Esophagus muscularis mucosa (tissue), 4 donors: ENCODE results near the gene KLHL12. TPM values are rescaled to one million over a fixed set of nuclear protein-coding genes. Genes with fewer than 3 reads are reported as not detected.

Experiments used
- DNase-seq: peaks from one replicate; pipeline ENCODE4 v3.0.0-alpha.2; 2017; ENCODE audit errors: extremely low spot score
- H3K27ac ChIP-seq, 4 donors: fragments of 200-600 bp; sonication (generic); replicated peaks in 1 of 4; 1 replicate in 3 of 4; 2 replicates in 1 of 4; pipeline ENCODE4 v1.5.1; 2016 to 2019; ENCODE audit warnings: mild to moderate bottlenecking in 1 of 4
- H3K27me3 ChIP-seq, 4 donors: fragments of 200-600 bp; sonication (generic); one replicate each; pipeline versions ENCODE4 v1.5.1 to v1.6.0; 2016 to 2019
- H3K36me3 ChIP-seq, 4 donors: fragments of 200-600 bp; sonication (generic); one replicate each; pipeline ENCODE4 v1.5.1; 2016 to 2019
- H3K4me1 ChIP-seq, 4 donors: fragments of 200-600 bp; sonication (generic); one replicate each; pipeline ENCODE4 v1.5.1; 2016 to 2019
- H3K4me3 ChIP-seq, 4 donors: fragments of 200-600 bp; sonication (generic); 1 replicate in 2 of 4; 2 replicates in 2 of 4; pipeline ENCODE4 v1.5.1; 2016 to 2019; ENCODE audit warnings: mild to moderate bottlenecking in 4 of 4, moderate library complexity in 1 of 4
- H3K9me3 ChIP-seq, 4 donors: fragments of 200-600 bp; sonication (generic); 1 replicate in 3 of 4; 2 replicates in 1 of 4; pipeline ENCODE4 v1.5.1; 2016 to 2019
- CTCF ChIP-seq, 3 experiments: fragments of 200-600 bp in 2 of 3; fragments of 450-650 bp in 1 of 3; sonication (generic) in 2 of 3; IDR thresholded peaks; one replicate each; pipeline ENCODE4 v1.5.1; 2017 to 2019; ENCODE audit warnings: antibody characterized with exemption in 3 of 3, mild to moderate bottlenecking in 2 of 3, moderate library complexity in 1 of 3
- EP300 ChIP-seq: sonication (generic); formaldehyde crosslinking; IDR thresholded peaks from one replicate; pipeline ENCODE4 v1.6.1; 2017; ENCODE audit warnings: antibody characterized with exemption
- POLR2A ChIP-seq: fragments of 450-650 bp; IDR thresholded peaks from one replicate; pipeline ENCODE4 v1.6.1; 2017; ENCODE audit warnings: antibody characterized with exemption, moderate library complexity, mild to moderate bottlenecking, low read depth
- POLR2AphosphoS5 ChIP-seq, 2 donors: sonication (generic); formaldehyde crosslinking; IDR thresholded peaks; one replicate each; pipeline ENCODE4 v1.6.1; 2017; ENCODE audit warnings: antibody characterized with exemption in 2 of 2
- WGBS: methylation state at CpG from one replicate; pipeline ENCODE4 v1.1.5; 2018; 5-methylcytosine and 5-hydroxymethylcytosine counted together
- intact Hi-C: fragments of 100-400 bp; cut with DNase I; formaldehyde crosslinking; loops from one replicate; pipeline ENCODE4 v1.15.1; 2023
- total RNA-seq, 4 donors: library from RNA; depleted of rRNA; stranded (reverse); fragments of >200 nt; gene quantifications; one replicate each; pipeline versions ENCODE4 v1.1.0 to v1.2.1, GENCODE V29; 2016

KLHL12 gene
- total RNA-seq, 4 donors from 2014 or later: 16.7 to 22.4 (median 19.3) TPM

GRCh38 chr1:202852163-202852904, 74.7 kb downstream of the KLHL12 start:
- Histone ChIP-seq H3K4me1 (no peaks in the 10 kb centered on the region), H3K27ac (no peak overlapping the region), H3K27me3 (no peaks in the 10 kb centered on the region), H3K4me3 (no peak overlapping the region), H3K9me3 (no peaks in the 10 kb centered on the region), H3K36me3 (no peaks in the 10 kb centered on the region)
- intact Hi-C loops: loop anchor here (5.0 kb wide), 1 partner anchor 520 kb away; no protein-coding TSS in a partner anchor
- 56% methylated on average over 12 of the region's 15 CpGs for WGBS
- no peak for DNase-seq
- TF ChIP-seq CTCF (IDR thresholded peaks at IDR 0.05): peak in 1 of 3 experiments; percentile 25
- TF ChIP-seq POLR2A: no peak
- TF ChIP-seq EP300: no peak
- TF ChIP-seq POLR2AphosphoS5 (IDR thresholded peaks at IDR 0.05): no peak

- no peaks in the 10 kb centered on the region for H3K4me1 ChIP-seq
- no peaks in the 10 kb centered on the region for H3K27me3 ChIP-seq
- no peak overlapping the region for H3K4me3 ChIP-seq
- WGBS: 84% methylated on average over 7 of the region's 7 CpGs
- H3K9me3 ChIP-seq: no peaks in the 10 kb centered on the region
- no peak for DNase-seq
- intact Hi-C loops: loop anchor here (5.0 kb wide), 1 partner anchor 518 kb away; no protein-coding TSS in a partner anchor
- no peaks in the 10 kb centered on the region for H3K36me3 ChIP-seq
- TF ChIP-seq POLR2A (no peak), CTCF (IDR thresholded peaks at IDR 0.05) (no peak)
- no peak overlapping the region for H3K27ac ChIP-seq
Observed at GRCh38 chr1:202850593-202851362, 76.3 kb downstream of the KLHL12 start.

GRCh38 chr1:202848191-202848542, 78.9 kb downstream of the KLHL12 start:
- Histone ChIP-seq H3K27me3 (no peaks in the 10 kb centered on the region), H3K4me1 (no peaks in the 10 kb centered on the region), H3K9me3 (no peaks in the 10 kb centered on the region), H3K4me3 (no peak overlapping the region), H3K27ac (no peak overlapping the region), H3K36me3 (no peaks in the 10 kb centered on the region)
- no peak for TF ChIP-seq POLR2A
- TF ChIP-seq CTCF (IDR thresholded peaks at IDR 0.05): no peak
- TF ChIP-seq EP300: no peak
- TF ChIP-seq POLR2AphosphoS5 (IDR thresholded peaks at IDR 0.05): no peak
- WGBS: 77% methylated on average over 2 of the region's 2 CpGs
- intact Hi-C loops: no loop called here
- DNase-seq: no peak

- intact Hi-C loops: no loop called here
- no peaks in the 10 kb centered on the region for H3K4me1 ChIP-seq
- no peaks in the 10 kb centered on the region for H3K9me3 ChIP-seq
- 60% methylated on average over 6 of the region's 6 CpGs for WGBS
- no peak overlapping the region for H3K27ac ChIP-seq
- DNase-seq: no peak
- H3K27me3 ChIP-seq: peaks cover 0 to 6% (median 0%) of the 10 kb centered on the region in 4 donors
- TF ChIP-seq POLR2AphosphoS5 (IDR thresholded peaks at IDR 0.05): no peak
- TF ChIP-seq CTCF (IDR thresholded peaks at IDR 0.05): no peak
- no peak for TF ChIP-seq POLR2A
- TF ChIP-seq EP300: no peak
- H3K4me3 ChIP-seq: no peak overlapping the region
- H3K36me3 ChIP-seq: no peaks in the 10 kb centered on the region
Observed at GRCh38 chr1:202844935-202845334, 82.1 kb downstream of the KLHL12 start.
